Measurements from ENCODE around the gene SPATA1. TPM values are rescaled to one million over a fixed set of nuclear protein-coding genes. Genes with fewer than 3 reads are reported as not detected.
A peak's percentile ranks its signal among the peaks of the same experiment; 100 is the strongest.

SPATA1 gene
- total RNA-seq, 1 donor from 2014 or later = not detected

GRCh38 chr1:84493747-84494146 is 12.4 kb upstream of the SPATA1 start:
- TF ChIP-seq, protein P1, sequence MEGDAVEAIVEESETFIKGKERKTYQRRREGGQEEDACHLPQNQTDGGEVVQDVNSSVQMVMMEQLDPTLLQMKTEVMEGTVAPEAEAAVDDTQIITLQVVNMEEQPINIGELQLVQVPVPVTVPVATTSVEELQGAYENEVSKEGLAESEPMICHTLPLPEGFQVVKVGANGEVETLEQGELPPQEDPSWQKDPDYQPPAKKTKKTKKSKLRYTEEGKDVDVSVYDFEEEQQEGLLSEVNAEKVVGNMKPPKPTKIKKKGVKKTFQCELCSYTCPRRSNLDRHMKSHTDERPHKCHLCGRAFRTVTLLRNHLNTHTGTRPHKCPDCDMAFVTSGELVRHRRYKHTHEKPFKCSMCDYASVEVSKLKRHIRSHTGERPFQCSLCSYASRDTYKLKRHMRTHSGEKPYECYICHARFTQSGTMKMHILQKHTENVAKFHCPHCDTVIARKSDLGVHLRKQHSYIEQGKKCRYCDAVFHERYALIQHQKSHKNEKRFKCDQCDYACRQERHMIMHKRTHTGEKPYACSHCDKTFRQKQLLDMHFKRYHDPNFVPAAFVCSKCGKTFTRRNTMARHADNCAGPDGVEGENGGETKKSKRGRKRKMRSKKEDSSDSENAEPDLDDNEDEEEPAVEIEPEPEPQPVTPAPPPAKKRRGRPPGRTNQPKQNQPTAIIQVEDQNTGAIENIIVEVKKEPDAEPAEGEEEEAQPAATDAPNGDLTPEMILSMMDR (IDR thresholded peaks at IDR 0.05; ENCODE audit: insufficient read depth, low read length, poor library complexity, severe bottlenecking) = no peak
- Histone ChIP-seq H3K27me3 (ENCODE audit: control insufficient read depth, insufficient read depth, low read length) (no peaks in the 10 kb centered on the region), H3K36me3 (ENCODE audit: control insufficient read depth, insufficient read depth, low read length) (peaks cover 1% of the 10 kb centered on the region), H3K4me3 (ENCODE audit: low read depth, low read length) (no peak overlapping the region)
- DNase-seq (ENCODE audit: low read depth) = no peak

DNA sequence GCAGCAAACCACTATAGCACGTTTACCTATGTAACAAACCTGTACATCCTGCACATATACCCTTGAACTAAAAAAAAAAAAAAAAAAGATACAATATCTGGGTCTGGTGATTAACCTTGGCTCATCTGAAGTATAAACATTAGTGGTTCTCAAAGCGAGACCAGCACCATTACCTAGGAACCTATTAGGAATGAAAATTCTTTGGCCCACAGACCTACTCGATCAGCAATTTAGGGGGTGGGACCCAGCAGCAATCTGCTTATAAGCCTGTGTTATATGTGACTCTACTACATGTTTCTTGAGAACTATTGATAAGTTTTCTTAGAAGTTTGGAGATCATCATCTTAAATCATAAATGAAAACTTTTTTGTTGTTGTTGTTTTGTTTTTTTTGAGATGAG is 9.7 kb upstream of the SPATA1 start:
- Histone ChIP-seq H3K36me3 (ENCODE audit: control insufficient read depth, insufficient read depth, low read length) (no peaks in the 10 kb centered on the region), H3K4me3 (ENCODE audit: low read depth, low read length) (no peak overlapping the region), H3K27me3 (ENCODE audit: control insufficient read depth, insufficient read depth, low read length) (no peaks in the 10 kb centered on the region)
- DNase-seq (ENCODE audit: low read depth) = no peak
- TF ChIP-seq, protein P1 (IDR thresholded peaks at IDR 0.05; ENCODE audit: insufficient read depth, low read length, poor library complexity, severe bottlenecking) = no peak

GRCh38 chr1:84497631-84498275 is 8.4 kb upstream of the SPATA1 start:
- no peak for DNase-seq (ENCODE audit: low read depth)
- TF ChIP-seq, protein P1 (IDR thresholded peaks at IDR 0.05; ENCODE audit: insufficient read depth, low read length, poor library complexity, severe bottlenecking) = no peak
- Histone ChIP-seq H3K4me3 (ENCODE audit: low read depth, low read length) (no peak overlapping the region), H3K27me3 (ENCODE audit: control insufficient read depth, insufficient read depth, low read length) (no peaks in the 10 kb centered on the region), H3K36me3 (ENCODE audit: control insufficient read depth, insufficient read depth, low read length) (no peaks in the 10 kb centered on the region)

DNA sequence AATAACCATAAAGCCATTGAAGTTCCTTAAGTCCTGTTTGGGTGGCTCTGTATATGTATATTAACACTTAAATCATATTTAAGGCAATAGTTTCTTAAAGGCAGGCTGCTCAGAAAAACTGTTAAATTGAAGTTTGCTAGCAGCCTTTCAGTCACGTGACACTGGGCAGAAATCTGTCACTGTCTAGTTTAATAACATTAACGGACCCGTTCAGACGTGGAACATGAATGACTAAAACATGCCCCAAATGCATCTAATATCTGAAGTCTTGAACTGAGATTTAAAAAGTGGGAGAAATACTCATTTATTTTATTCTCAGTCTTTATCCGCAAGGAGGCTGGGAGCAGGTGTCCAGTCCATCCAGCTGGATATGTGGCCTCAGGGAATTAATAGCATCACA is 3.3 kb upstream of the SPATA1 start:
- Histone ChIP-seq H3K27me3 (ENCODE audit: control insufficient read depth, insufficient read depth, low read length) (no peaks in the 10 kb centered on the region), H3K36me3 (ENCODE audit: control insufficient read depth, insufficient read depth, low read length) (no peaks in the 10 kb centered on the region), H3K4me3 (ENCODE audit: low read depth, low read length) (no peak overlapping the region)
- DNase-seq (ENCODE audit: low read depth) = no peak
- TF ChIP-seq, protein P1 (IDR thresholded peaks at IDR 0.05; ENCODE audit: insufficient read depth, low read length, poor library complexity, severe bottlenecking) = no peak

DNA sequence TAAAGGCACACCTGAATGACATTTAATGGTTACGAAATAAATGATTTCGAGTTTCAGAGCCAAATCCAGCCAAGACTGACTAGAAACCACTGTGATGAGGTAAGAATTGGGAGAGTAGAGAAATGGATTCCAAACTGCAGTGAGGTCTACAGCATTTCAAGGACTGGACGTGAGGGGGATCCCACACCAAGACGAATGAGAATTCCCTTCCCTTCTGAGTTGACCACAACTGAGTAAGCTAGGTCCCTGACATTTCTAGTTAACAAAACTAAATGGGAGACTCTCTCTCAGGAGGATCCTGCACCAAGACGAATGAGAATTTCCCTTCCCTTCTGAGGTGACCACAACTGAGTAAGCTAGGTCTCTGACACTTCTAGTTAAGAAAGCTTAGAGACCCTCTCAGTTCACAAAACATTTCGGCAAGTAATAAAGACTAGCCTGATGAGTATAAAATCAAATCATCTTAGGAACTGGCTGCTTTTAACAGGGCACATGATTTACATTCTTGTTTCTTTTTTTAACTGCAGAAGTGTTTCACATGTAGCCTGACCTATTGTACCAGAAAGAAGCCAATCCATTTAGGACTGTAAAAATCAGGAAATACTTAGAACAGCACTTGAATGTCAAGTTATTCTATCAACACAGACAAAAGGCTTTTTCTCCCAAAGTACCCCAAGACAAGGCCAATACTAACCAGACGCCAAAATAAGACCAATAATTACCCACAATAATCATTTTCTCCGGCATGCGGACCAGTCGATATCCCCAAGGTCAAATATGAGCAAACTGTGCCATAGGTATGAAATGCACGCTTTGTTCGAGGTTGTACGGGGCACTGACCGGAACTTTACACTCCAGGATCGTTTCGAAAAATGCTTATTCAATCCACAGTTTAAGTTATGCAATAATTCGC is 1.4 kb upstream of the SPATA1 start:
- Histone ChIP-seq H3K4me3 (ENCODE audit: low read depth, low read length) (peak overlapping the region; percentile 96), H3K27me3 (ENCODE audit: control insufficient read depth, insufficient read depth, low read length) (no peaks in the 10 kb centered on the region), H3K36me3 (ENCODE audit: control insufficient read depth, insufficient read depth, low read length) (no peaks in the 10 kb centered on the region)
- TF ChIP-seq, protein P1 (IDR thresholded peaks at IDR 0.05; ENCODE audit: insufficient read depth, low read length, poor library complexity, severe bottlenecking) = no peak
- DNase-seq (ENCODE audit: low read depth) = no peak

Measured in kidney epithelial cell (primary cell).